Heart left ventricle (tissue), 16 donors: ENCODE results near the gene TFAP2B. TPM values are rescaled to one million over a fixed set of nuclear protein-coding genes. Genes with fewer than 3 reads are reported as not detected.

ENCODE experiments used
- ATAC-seq, 4 donors: fragments of 200-7000 bp; cut with Tn5 transposase; one replicate each; pipeline ENCODE4 v1.9.1; 2020 to 2022; ENCODE audit warnings: moderate library complexity in 4 of 4, mild to moderate bottlenecking in 3 of 4, moderate number of reproducible peaks in 1 of 4
- DNase-seq, 5 donors: peaks; one replicate each; pipeline ENCODE4 v3.0.0-alpha.2; 2020
- H3K27ac ChIP-seq, 12 donors: fragments of 200-600 bp; sonication (generic) in 4 of 12; one replicate each; pipeline versions ENCODE4 v1.5.0 to v1.8.0; 2016 to 2022; ENCODE audit warnings: mild to moderate bottlenecking in 2 of 12
- H3K27me3 ChIP-seq, 9 donors: fragments of 200-600 bp; sonication (generic) in 2 of 9; one replicate each; pipeline versions ENCODE4 v1.5.1 to v1.8.0; 2016 to 2022; ENCODE audit warnings: mild to moderate bottlenecking in 3 of 9
- H3K36me3 ChIP-seq, 9 donors: fragments of 200-600 bp; sonication (generic) in 2 of 9; one replicate each; pipeline versions ENCODE4 v1.5.0 to v1.8.0; 2018 to 2022; ENCODE audit warnings: mild to moderate bottlenecking in 2 of 9
- H3K4me1 ChIP-seq, 12 donors: fragments of 200-600 bp; sonication (generic) in 4 of 12; one replicate each; pipeline versions ENCODE4 v1.5.0 to v1.8.0; 2016 to 2022; ENCODE audit warnings: mild to moderate bottlenecking in 3 of 12
- H3K4me3 ChIP-seq, 12 donors: fragments of 200-600 bp; sonication (generic) in 4 of 12; one replicate each; pipeline versions ENCODE4 v1.5.0 to v1.8.0; 2017 to 2022; ENCODE audit warnings: mild to moderate bottlenecking in 9 of 12, moderate library complexity in 4 of 12
- H3K9me3 ChIP-seq, 12 donors: fragments of 200-600 bp; sonication (generic) in 4 of 12; one replicate each; pipeline versions ENCODE4 v1.5.0 to v1.8.0; 2016 to 2022; ENCODE audit warnings: mild to moderate bottlenecking in 1 of 12
- CTCF ChIP-seq, 12 donors: fragments of 200-600 bp; sonication (generic) in 4 of 12; IDR thresholded peaks; one replicate each; pipeline versions ENCODE4 v1.5.0 to v1.8.0; 2018 to 2022; ENCODE audit warnings: antibody characterized with exemption in 12 of 12, mild to moderate bottlenecking in 5 of 12
- POLR2A ChIP-seq, 2 donors: fragments of 450-650 bp; IDR thresholded peaks; one replicate each; pipeline ENCODE4 v1.6.1; 2017; ENCODE audit warnings: antibody characterized with exemption in 2 of 2, mild to moderate bottlenecking in 2 of 2, moderate library complexity in 2 of 2
- WGBS, 4 donors: extraction: QIAGEN DNeasy Blood & Tissue Kit in 2 of 4; methylation state at CpG; one replicate each; pipeline versions ENCODE4 v1.1.5 to v1.1.7; 2013 to 2018; 5-methylcytosine and 5-hydroxymethylcytosine counted together
- intact Hi-C, 10 donors: fragments of 100-400 bp; cut with DNase I; formaldehyde crosslinking; loops; one replicate each; pipeline versions ENCODE4 v1.11.1 to v1.14.2; 2022
- polyA plus RNA-seq, 2 donors: library from polyadenylated mRNA; stranded (reverse); fragments of 200-250 nt; gene quantifications; one replicate each; pipeline ENCODE4 v1.2.3, GENCODE V29; 2013
- total RNA-seq, 9 donors: library from RNA; depleted of rRNA in 2 of 9; stranded (reverse); fragments of >200 nt in 2 of 9; fragmentation: NEBNext Ultra II Directional in 3 of 9; extraction: Animal tissue kit (Norgen Biotek cat#: 25700) in 3 of 9; gene quantifications; one replicate each; pipeline versions ENCODE4 v1.1.0 to v1.2.4, GENCODE V29; 2016 to 2023
- donor health status: ischemic (EF 13 %, LVEDD 7.1; RV severe dilation, severe dysfunction).
- donor health status: healthy with polysubstance abuse.
- donor health status: DM: no; HTN: yes; CAD: no.
- donor health status: DM: no; HTN: no; CAD: no.
- donor health status: ischemic (EF 25% LVEDD 6.9; RV normal size, moderate dysfunction).
- donor health status: ischemic (EF 25% LVEDD 5.7; RV mildly dilated, moderate dysfunction).
- donor health status: healthy.
- donor health status: DM: yes; HTN: yes; CAD: no.
- donor health status: ischemic (EF 35%, LVEDD 5.7; RV mildly dilated, moderate dysfunction).
- donor health status: nonischemic (EF 11% LVEDD 7.7; RV severe dilation, severe dysfunction).
- donor health status: DM: yes; HTN: yes; CAD: no.
- donor health status: PGD.
- donor health status: ischemic (EF 29% LVEDD 5.4; RV normal size, mild dysfunction).
- donor health status: nonischemic (EF 23%, LVEDD 6.1; RV moderate dilation, normal function).

Gene TFAP2B
- total and polyA plus RNA-seq, 11 donors, result not detected

- Histone ChIP-seq H3K27me3 (peaks cover 39 to 100% (median 76%) of the 10 kb centered on the region in 9 donors), H3K4me3 (no peak overlapping the region), H3K27ac (no peak overlapping the region), H3K9me3 (no peaks in the 10 kb centered on the region), H3K4me1 (peaks cover 0 to 3% (median 0%) of the 10 kb centered on the region in 12 donors), H3K36me3 (no peaks in the 10 kb centered on the region)
- 3 to 6% (median 4%) methylated on average over 14 to 15 of the region's 15 CpGs for WGBS, 4 donors
- no peak for DNase-seq
- intact Hi-C loops, result loop anchor here in 1 of 10 donors (10.0 kb wide), 1 partner anchor 1128 kb away; no protein-coding TSS in a partner anchor
- no peak for ATAC-seq
- TF ChIP-seq POLR2A (IDR thresholded peaks at IDR 0.05) (no peak), CTCF (IDR thresholded peaks at IDR 0.05) (no peak)
These were observed 8.1 kb downstream of the TFAP2B start for GRCh38 chr6:50826803-50827202.

- WGBS, 4 donors, result 14 to 34% (median 24%) methylated on average over 2 of the region's 2 CpGs
- intact Hi-C loops, result loop anchor here in 1 of 10 donors (10.0 kb wide), 1 partner anchor 1126 kb away; no protein-coding TSS in a partner anchor
These were observed 10.4 kb downstream of the TFAP2B start for GRCh38 chr6:50829049-50829448.

GRCh38 chr6:50829898-50830444 is 11.3 kb downstream of the TFAP2B start:
- peaks cover 18 to 100% (median 52%) of the 10 kb centered on the region in 9 donors for H3K27me3 ChIP-seq
- H3K4me3 ChIP-seq, result no peak overlapping the region
- ATAC-seq (no peak), DNase-seq (no peak)
- no peaks in the 10 kb centered on the region for H3K4me1 ChIP-seq
- 0 to 4% (median 2%) methylated on average over 3 of the region's 3 CpGs for WGBS, 4 donors
- H3K36me3 ChIP-seq, result no peaks in the 10 kb centered on the region
- H3K27ac ChIP-seq, result no peak overlapping the region
- no peak for TF ChIP-seq POLR2A (IDR thresholded peaks at IDR 0.05)
- TF ChIP-seq CTCF (IDR thresholded peaks at IDR 0.05), result no peak
- intact Hi-C loops, result loop anchor here in 1 of 10 donors (10.0 kb wide), 1 partner anchor 1125 kb away; no protein-coding TSS in a partner anchor
- H3K9me3 ChIP-seq, result no peaks in the 10 kb centered on the region

More at GRCh38 chr6:50829049-50829448, 10.4 kb downstream of the TFAP2B start:
- Histone ChIP-seq H3K36me3 (no peaks in the 10 kb centered on the region), H3K27ac (no peak overlapping the region), H3K4me1 (no peaks in the 10 kb centered on the region), H3K9me3 (no peaks in the 10 kb centered on the region), H3K27me3 (peaks cover 22 to 100% (median 59%) of the 10 kb centered on the region in 9 donors), H3K4me3 (no peak overlapping the region)
- DNase-seq (no peak), ATAC-seq (no peak)
- TF ChIP-seq CTCF (IDR thresholded peaks at IDR 0.05) (no peak), POLR2A (IDR thresholded peaks at IDR 0.05) (no peak)

- Histone ChIP-seq H3K27me3 (peaks cover 12 to 100% (median 51%) of the 10 kb centered on the region in 9 donors), H3K9me3 (no peaks in the 10 kb centered on the region), H3K36me3 (no peaks in the 10 kb centered on the region), H3K4me1 (no peaks in the 10 kb centered on the region), H3K27ac (no peak overlapping the region), H3K4me3 (no peak overlapping the region)
- intact Hi-C loops, result no loop called here
- TF ChIP-seq POLR2A (IDR thresholded peaks at IDR 0.05), result no peak
- TF ChIP-seq CTCF (IDR thresholded peaks at IDR 0.05), result no peak
- DNase-seq (no peak), ATAC-seq (no peak)
- WGBS, 4 donors, result 6 to 18% (median 9%) methylated on average over 10 of the region's 10 CpGs
These were observed 12.5 kb downstream of the TFAP2B start for GRCh38 chr6:50831186-50831585.
